NT2/D1 (cell line): ENCODE measurements around the gene DBN1.

Experiments used
- YY1 ChIP-seq: IDR thresholded peaks from 2 replicates; pipeline ENCODE4 v1.6.1; 2011; ENCODE audit not compliant: insufficient read length, insufficient read depth
- ZNF274 ChIP-seq: IDR thresholded peaks from 2 replicates; pipeline ENCODE4 v1.6.1; 2011; ENCODE audit warnings: mild to moderate bottlenecking, low read depth, low read length

GRCh38 chr5:177447611-177448243 is 25.7 kb downstream of the DBN1 start:
- no peak for TF ChIP-seq ZNF274
- TF ChIP-seq YY1: no peak
